AG04449 (cell line): ENCODE measurements around the gene ANAPC15.

Experiments
- CTCF ChIA-PET: fragments of 350-600 bp; formaldehyde crosslinking; extraction: SDS; loops from one replicate; lab custom pipeline; 2021; ENCODE audit warnings: antibody characterized with exemption; lab: Yijun Ruan, JAX
- POLR2A ChIA-PET: fragments of 400-600, 350-600 bp; formaldehyde crosslinking; extraction: SDS; loops from one replicate; lab custom pipeline; 2020; ENCODE audit warnings: antibody characterized with exemption, inconsistent platforms; lab: Yijun Ruan, JAX
- DNase-seq: peaks from one replicate; pipeline ENCODE4 v3.0.0-alpha.2; 2010; ENCODE audit warnings: low read depth, low spot score
- H3K4me3 ChIP-seq: 2 replicates; pipeline ENCODE4 v1.5.1; 2011; ENCODE audit warnings: low read depth, mild to moderate bottlenecking, control low read depth, low read length
- CTCF ChIP-seq: IDR thresholded peaks from one replicate; pipeline ENCODE4 v1.5.1; 2011; ENCODE audit warnings: mild to moderate bottlenecking, moderate library complexity, low read length, control low read depth, inconsistent platforms; ENCODE audit not compliant: insufficient read depth; ENCODE audit errors: missing control alignments

Gene ANAPC15

GRCh38 chr11:72088076-72088808 lies 24.3 kb downstream of the ANAPC15 start:
- no peak for TF ChIP-seq CTCF
- no peak overlapping the region for H3K4me3 ChIP-seq
- POLR2A ChIA-PET: interaction anchor here (0.6 kb wide), 1 partner anchor 11 kb away, joined by 3 read pairs; no protein-coding TSS in a partner anchor
- CTCF ChIA-PET: interaction anchor here (1.5 to 6.2 kb wide), 3 partner anchors 10 to 65 kb away, joined by 3 to 71 read pairs (median 20); no protein-coding TSS in a partner anchor
- DNase-seq: no peak

GRCh38 chr11:72085621-72086351 lies 26.7 kb downstream of the ANAPC15 start:
- CTCF ChIA-PET: interaction anchor here (0.9 to 6.2 kb wide), 8 partner anchors 8 to 98 kb away, joined by 3 to 71 read pairs (median 6); no protein-coding TSS in a partner anchor
- POLR2A ChIA-PET: interaction anchor here (0.6 kb wide), 1 partner anchor 27 kb away, joined by 3 read pairs; the partner anchor contains the start of gene ANAPC15
- no peak overlapping the region for H3K4me3 ChIP-seq
- no peak for DNase-seq
- no peak for TF ChIP-seq CTCF

- TF ChIP-seq CTCF: no peak
- ChIA-PET CTCF (interaction anchor here (0.9 to 6.2 kb wide), 7 partner anchors 9 to 267 kb away, joined by 3 to 71 read pairs (median 5); no protein-coding TSS in a partner anchor), POLR2A (interaction anchor here (0.6 kb wide), 1 partner anchor 27 kb away, joined by 3 read pairs; the partner anchor contains the start of gene ANAPC15)
- no peak for DNase-seq
- no peak overlapping the region for H3K4me3 ChIP-seq
These were observed 27.5 kb downstream of the ANAPC15 start for GRCh38 chr11:72084965-72085364.

- POLR2A ChIA-PET: no interaction called here
- CTCF ChIA-PET: interaction anchor here (0.9 to 6.2 kb wide), 5 partner anchors 9 to 268 kb away, joined by 3 to 71 read pairs (median 5); no protein-coding TSS in a partner anchor
- no peak for DNase-seq
These were observed 28.4 kb downstream of the ANAPC15 start for GRCh38 chr11:72084076-72084475.

GRCh38 chr11:72083414-72083813 lies 29.1 kb downstream of the ANAPC15 start:
- ChIA-PET CTCF (interaction anchor here (0.9 to 6.2 kb wide), 2 partner anchors 46 to 60 kb away, joined by 3 to 71 read pairs; no protein-coding TSS in a partner anchor), POLR2A (no interaction called here)
- no peak for DNase-seq
- H3K4me3 ChIP-seq: no peak overlapping the region
- TF ChIP-seq CTCF: no peak

More at GRCh38 chr11:72084076-72084475, 28.4 kb downstream of the ANAPC15 start:
- H3K4me3 ChIP-seq: no peak overlapping the region
- no peak for TF ChIP-seq CTCF
